GM12801 (cell line): ENCODE measurements around the gene MAPK11.

Experiments
- CTCF ChIP-seq: IDR thresholded peaks from one replicate; pipeline ENCODE4 v1.5.1; 2011; ENCODE audit warnings: control low read depth; ENCODE audit not compliant: insufficient read length; ENCODE audit errors: extremely low read depth

MAPK11 gene

DNA sequence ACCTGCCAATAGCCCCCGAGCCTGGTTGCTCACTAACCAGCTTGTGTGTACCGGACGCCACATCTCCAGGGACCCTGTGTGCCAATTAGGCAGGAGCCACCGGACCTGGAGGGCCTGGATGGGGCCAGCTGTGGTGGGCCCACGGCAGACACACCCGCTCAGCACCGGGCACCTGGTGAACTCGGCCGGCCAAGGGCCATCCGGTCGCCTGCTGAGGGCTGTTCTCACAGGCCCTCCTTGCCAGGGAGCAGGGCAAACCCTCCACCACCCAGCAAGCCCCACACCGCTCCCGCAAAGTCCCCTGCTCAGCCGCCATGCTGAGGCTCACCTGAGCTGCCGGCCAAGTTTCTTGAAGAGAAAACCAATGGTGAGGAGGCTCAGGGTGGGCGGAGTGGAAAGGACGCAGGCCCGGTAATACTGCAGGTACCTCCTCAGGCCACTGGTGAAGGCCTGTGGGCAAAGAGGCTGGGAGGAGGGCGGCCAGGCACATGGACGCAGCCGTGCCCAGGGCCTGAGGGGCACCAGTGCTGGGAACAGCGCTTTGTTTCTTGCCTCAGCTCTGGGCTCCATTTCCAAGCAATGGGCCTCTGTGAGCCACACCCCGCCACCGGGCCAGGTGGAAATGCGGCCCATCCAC lies 42.5 kb downstream of the MAPK11 start:
- TF ChIP-seq CTCF = no peak

GRCh38 chr22:50226875-50227165 lies 43.4 kb downstream of the MAPK11 start:
- TF ChIP-seq CTCF = no peak

GRCh38 chr22:50226063-50226874 lies 43.9 kb downstream of the MAPK11 start:
- no peak for TF ChIP-seq CTCF

GRCh38 chr22:50225200-50225969 lies 44.8 kb downstream of the MAPK11 start:
- no peak for TF ChIP-seq CTCF

GRCh38 chr22:50224071-50224470 lies 46.1 kb downstream of the MAPK11 start:
- TF ChIP-seq CTCF = no peak

- TF ChIP-seq CTCF = no peak
Measured at GRCh38 chr22:50222508-50222907, 47.7 kb downstream of the MAPK11 start.
